Endothelial cell of umbilical vein (primary cell): ENCODE measurements around the gene TMEM114.

Experiments used
- POLR2AphosphoS5 ChIP-seq: IDR thresholded peaks from 2 replicates; pipeline ENCODE4 v1.6.1; 2012; ENCODE audit warnings: low read depth, mild to moderate bottlenecking, control low read depth, low read length, moderate library complexity; ENCODE audit not compliant: insufficient read depth
- TF ChIP-seq, protein P1 (sequence below), 2 donors: IDR thresholded peaks; 1 replicate in 1 of 2; 2 replicates in 1 of 2; pipeline ENCODE4 v1.5.1; 2011; ENCODE audit warnings: low read length in 2 of 2, mild to moderate bottlenecking in 2 of 2, moderate library complexity in 2 of 2, control low read depth in 1 of 2, inconsistent platforms in 1 of 2, low read depth in 1 of 2; ENCODE audit not compliant: insufficient read depth in 1 of 2; ENCODE audit errors: extremely low read depth in 1 of 2

DNA sequence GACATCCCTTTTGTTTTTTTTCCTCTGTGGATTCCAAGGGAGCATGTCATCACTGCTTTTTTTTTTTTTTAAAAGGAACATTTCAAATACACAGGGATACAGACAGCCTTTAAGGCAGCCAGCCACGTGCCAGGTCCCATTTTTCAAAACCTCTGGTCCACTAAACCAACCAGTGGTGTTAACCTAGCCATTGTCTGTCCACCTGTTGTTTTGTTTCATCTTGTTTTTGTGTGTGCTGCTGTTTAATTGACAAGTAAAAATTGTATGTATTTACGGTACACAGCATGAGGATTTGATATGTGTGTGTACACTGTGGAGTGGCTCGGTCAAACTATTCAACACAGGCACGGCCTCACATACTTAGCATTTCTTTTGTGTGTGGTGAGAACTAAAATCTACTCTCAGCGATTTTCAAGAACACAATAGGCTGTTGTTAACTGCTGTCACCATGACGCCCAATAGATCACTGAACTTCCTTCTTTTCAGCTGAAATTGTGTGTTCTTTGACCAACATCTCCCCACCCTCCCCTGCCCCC, 19.2 kb downstream of the TMEM114 start:
- TF ChIP-seq, protein P1, sequence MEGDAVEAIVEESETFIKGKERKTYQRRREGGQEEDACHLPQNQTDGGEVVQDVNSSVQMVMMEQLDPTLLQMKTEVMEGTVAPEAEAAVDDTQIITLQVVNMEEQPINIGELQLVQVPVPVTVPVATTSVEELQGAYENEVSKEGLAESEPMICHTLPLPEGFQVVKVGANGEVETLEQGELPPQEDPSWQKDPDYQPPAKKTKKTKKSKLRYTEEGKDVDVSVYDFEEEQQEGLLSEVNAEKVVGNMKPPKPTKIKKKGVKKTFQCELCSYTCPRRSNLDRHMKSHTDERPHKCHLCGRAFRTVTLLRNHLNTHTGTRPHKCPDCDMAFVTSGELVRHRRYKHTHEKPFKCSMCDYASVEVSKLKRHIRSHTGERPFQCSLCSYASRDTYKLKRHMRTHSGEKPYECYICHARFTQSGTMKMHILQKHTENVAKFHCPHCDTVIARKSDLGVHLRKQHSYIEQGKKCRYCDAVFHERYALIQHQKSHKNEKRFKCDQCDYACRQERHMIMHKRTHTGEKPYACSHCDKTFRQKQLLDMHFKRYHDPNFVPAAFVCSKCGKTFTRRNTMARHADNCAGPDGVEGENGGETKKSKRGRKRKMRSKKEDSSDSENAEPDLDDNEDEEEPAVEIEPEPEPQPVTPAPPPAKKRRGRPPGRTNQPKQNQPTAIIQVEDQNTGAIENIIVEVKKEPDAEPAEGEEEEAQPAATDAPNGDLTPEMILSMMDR (IDR thresholded peaks at IDR 0.05; ENCODE audit: extremely low read depth in 1 of 2, insufficient read depth in 1 of 2, low read depth in 1 of 2, low read length in 2 of 2): no peak
- TF ChIP-seq POLR2AphosphoS5: no peak
